SH-SY5Y (cell line): ENCODE data around the gene CA5A.

Experiments used
- GATA2 ChIP-seq: IDR thresholded peaks from 2 replicates; pipeline ENCODE4 v1.6.1; 2011; ENCODE audit warnings: mild to moderate bottlenecking, low read depth, low read length
- GATA3 ChIP-seq: IDR thresholded peaks from 2 replicates; pipeline ENCODE4 v1.6.1; 2011; ENCODE audit warnings: low read depth, mild to moderate bottlenecking, low read length, moderate library complexity

- TF ChIP-seq GATA2, result no peak
- TF ChIP-seq GATA3, result no peak
Measured at GRCh38 chr16:87843678-87844105, 92.6 kb downstream of the CA5A start.
